DMS153 (cell line): ENCODE measurements around the gene FIBP.

Source experiments
- DNase-seq: peaks from one replicate; lab custom pipeline; 2025; lab: John Stamatoyannopoulos, UW

FIBP gene

DNA sequence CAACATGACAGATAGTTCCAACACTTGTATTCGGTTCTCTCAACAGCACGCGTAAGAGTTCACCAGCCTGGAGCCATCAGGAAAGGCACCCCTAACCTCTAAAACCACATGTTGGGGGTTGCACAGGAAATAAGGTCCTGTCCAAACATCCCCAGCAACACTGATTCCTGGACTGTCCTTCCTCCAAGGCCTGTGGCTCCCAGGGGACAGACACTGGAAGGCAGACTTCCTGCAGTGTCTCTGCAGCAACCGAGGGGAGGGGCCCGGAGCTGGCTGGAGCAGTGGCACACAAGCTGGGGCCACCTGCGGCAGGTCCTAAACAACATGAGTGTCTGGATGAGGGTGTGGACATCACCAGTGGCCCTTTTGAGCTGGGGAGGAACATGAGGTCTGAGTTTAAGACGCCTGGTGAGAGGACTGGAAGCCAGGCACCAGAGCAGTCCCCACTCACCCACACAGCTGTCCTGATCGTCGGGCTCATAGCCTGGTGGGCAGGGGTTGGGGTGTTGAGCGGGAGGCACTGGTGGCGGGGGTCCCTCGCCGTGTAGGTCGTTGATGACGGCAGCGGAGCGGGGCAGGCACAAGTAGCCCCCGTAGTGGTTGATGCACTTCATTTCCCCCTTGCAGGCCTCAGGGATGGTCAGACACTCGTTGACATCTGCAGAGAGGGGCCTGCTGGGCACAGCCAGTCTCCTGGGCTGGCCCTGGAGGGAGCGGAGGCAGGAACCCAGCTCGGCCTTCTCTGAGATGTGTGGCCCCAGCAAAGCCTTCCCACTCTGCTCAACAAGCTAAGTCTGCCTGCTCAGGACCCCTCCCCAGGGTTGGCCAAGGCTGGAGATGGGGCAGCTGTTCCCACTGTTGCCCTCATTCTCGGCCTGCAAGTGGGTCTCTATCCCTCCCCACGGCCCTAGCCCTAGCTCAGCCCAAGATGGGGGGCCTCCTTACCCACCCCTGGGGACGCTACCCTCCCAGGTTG is 17.3 kb downstream of the FIBP start:
- peak; percentile 78 for DNase-seq

DNA sequence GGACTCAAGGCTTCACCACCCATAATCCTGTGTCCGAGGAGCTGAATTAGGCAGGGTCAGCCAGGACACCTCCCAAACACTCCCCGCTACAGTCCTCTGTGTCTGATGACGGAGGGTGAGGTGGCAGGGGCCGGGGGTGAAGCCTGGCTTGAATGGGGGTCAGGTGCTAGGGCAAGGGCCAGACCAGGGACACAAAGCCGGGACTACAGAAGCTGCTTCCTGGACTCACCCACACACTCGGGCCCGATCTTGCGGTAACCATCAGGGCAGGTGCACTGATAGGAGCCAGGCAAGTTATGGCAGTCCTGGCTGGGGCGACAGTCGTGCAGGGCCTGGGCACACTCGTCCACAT is 18.0 kb downstream of the FIBP start:
- DNase-seq, result no peak

DNA sequence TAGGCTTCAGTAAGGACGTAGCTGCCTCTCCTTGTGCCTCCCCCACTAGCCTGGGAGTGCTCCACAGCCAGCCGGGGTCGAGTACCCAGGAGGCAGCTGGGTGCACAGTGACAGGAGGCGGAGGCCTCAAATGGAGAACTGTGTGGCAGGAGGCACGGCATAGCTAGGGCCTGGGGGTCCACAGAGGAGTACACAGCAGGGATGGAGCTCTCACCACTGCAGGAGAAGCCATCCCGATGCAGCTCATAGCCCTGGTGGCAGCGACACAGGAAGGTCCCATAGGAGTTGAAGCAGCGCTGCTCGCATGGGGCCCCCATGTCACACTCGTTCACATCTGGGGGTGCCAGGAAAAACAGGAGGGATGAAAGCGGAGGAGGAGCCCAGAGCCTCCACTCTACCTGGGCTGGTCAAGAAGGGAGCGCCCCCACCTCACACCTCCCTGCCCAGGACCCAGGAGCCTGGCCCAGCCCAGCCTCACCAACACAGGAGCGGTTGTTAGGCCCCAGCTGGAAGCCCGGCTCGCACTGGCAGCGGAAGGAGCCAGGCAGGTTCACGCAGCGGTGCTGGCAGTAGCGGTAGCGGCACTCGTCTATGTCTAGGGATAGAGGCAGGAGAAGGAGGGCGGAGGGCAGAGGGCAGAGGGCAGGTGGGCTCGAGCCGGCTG is 18.5 kb downstream of the FIBP start:
- no peak for DNase-seq

DNA sequence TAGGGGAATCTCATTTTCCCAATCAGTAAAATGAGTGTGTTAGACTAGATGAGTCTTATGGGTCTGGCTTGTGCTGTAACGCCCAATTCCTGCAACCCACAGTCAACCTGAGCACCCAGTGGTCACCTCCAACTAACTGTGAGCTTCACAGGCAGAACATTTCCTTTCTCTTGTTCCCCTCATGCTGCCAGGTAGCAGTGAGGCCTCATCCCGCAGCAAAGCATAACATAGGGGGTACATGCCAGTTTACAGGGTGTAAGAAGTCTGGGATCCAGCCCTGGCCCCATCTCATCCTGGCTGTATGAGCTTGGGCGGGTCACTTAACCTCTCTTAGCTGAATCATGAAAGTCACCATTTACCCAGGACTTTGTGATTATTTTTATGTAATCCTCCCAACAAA is 19.4 kb downstream of the FIBP start:
- no peak for DNase-seq

DNA sequence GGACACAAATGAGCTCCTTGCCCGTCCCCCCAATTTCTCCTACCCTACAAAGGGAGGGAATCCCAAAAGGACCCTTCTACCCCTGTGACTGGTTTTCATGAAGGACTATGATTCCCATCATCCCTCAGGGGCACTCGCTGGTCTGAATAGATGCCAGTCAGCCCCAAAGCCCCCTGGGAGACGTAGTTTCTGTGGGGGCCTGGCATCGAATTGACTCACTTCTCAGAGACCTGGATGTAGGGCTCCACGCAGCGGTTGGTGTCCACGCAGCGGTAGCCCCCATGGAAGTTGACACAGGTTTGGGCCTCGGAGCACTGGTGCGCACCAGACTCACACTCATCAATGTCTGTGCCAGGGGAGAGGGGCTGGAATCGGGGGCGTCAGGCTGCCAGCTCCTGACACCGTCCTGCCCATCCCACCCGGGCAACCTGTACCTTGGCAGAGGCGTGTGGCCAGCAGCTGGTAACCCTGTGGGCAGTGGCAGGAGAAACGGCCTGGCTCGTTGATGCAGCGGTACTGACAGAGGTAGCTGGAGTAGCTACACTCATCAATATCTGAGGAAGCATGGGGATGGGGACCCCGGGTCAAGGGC is 20.1 kb downstream of the FIBP start:
- DNase-seq, result no peak

DNA sequence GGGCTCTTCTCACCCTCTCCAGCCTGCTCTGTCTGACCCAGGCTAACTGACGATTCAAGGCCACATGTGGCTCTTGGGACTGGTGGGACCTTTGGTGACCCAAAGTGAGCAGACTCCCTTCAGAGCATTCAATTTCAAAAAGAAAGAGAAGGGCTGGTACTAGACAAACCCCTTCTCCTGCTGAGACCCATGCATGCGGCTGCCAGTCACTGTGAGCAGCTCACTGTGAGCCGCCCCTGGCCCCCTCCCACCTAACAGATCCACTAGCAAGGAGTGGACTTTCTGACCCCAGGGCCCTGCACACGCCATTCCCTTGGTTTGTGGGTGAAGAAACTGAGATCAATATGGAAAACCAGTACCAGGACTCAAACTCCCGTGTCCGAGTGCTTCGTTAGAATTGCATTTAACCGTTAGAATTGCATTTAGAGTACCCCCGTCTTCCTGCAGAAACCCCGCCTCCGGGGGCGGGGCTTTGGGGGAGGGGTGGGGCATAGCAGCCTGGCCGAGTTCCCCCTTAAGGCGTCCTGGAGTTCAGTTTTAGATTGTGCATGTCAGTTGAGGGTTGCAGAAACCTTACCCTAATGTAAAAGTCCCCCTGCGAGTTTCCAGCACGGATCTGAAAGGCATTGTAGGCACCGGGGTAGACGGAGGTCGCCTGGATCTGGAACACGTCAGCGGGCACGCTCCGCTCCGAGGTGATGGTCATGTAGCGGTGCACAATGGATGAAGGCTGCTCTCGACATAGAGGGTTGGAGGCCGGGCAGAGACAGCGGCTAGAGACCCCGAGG is 20.8 kb downstream of the FIBP start:
- no peak for DNase-seq

DNA sequence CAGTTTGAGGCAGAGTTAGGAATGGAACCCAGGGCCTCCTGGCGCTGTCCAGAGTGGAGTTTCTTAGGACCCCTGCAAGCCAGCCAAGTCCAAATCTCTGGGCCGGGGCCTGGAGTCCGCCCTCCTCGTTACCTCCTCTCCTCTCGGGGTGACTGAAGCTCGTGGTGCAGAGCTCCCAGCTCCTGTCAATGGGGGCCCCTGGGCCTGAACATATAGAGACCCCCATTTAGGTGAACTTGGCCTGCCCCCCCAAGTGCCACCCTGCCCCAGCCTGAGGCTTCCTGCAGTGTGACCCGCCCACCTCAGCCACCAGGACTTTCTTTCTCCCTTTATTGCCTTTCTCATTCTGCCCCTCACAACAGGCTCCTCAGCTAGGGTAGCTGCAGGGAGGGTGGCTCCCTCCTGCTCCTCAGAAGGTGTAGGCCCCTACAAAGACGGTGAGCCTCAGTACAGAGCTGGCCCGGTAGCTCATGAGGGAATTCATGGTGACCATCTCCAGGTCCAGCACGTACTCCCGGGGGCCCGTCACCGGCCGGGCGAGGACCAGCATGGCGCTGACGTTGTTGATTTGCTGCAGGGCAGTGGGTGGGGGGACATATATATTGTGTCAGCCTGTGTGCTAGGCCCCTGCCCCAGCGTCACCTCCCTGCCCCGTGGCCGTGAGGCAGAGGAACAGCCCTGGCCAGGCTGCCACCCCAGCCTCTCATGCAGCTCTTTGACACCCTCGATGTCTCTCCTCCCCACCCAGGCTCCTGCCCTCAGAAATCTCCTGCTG is 21.6 kb downstream of the FIBP start:
- no peak for DNase-seq

DNA sequence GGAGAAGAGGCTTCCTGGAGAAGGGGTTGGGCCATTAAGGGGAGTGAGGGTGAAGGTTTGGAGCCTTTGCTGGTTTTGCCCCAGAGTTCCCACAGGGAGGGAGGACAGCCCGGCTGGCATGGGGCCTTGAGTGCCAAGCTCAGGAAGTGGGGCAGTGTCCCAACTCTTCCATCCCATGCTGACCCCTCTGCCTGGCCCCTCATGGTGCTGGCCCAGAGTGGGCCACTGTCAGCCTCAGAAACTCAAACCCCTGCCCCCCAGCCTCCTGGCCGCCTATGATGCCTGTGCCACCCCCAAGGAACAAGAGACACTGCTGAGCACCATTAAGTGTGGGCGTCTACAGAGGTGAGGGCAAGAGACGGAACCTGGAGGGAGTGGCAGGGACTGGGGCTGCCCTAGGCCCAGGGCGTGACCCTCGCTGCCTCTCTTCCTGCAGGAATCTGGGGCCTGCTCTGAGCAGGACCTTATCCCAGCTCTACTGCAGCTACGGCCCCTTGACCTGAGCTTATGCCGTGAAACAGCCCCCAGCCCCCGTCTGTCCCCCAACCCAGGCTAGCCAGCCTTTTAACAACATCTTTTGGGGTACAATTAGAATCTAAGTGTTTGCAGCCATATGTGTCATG is 22.6 kb downstream of the FIBP start:
- no peak for DNase-seq

DNA sequence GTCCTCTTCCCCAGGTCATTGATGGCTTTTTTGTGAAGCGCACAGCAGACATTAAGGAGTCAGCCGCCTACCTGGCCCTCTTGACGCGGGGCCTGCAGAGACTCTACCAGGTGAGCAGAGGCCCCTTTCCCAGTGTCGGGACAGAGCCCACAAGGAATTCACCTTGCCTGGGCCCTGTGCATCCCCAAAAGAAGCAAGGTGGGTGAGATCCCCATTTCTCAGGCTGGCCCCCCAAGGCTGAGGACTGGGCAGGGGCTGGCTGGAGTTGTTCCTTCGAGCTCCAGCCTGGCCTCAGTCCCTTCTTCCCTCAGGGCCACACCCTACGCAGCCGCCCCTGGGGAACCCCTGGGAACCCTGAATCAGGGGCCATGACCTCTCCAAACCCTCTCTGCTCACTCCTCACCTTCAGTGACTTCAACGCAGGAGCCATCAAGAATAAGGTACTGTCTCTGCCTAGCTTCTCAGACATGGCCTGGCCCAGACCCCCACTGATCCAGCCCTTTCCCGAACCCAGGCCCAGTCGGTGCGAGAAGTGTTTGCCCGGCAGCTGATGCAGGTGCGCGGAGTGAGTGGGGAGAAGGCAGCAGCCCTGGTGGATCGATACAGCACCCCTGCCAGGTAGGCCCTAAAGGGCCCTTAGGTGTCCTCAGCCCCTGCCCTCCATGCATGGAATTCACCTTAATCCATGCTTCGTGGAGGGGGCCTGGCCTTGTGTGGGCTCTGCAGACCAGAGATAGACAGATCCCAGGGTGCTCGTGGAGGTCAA is 23.4 kb downstream of the FIBP start:
- DNase-seq, result no peak

DNA sequence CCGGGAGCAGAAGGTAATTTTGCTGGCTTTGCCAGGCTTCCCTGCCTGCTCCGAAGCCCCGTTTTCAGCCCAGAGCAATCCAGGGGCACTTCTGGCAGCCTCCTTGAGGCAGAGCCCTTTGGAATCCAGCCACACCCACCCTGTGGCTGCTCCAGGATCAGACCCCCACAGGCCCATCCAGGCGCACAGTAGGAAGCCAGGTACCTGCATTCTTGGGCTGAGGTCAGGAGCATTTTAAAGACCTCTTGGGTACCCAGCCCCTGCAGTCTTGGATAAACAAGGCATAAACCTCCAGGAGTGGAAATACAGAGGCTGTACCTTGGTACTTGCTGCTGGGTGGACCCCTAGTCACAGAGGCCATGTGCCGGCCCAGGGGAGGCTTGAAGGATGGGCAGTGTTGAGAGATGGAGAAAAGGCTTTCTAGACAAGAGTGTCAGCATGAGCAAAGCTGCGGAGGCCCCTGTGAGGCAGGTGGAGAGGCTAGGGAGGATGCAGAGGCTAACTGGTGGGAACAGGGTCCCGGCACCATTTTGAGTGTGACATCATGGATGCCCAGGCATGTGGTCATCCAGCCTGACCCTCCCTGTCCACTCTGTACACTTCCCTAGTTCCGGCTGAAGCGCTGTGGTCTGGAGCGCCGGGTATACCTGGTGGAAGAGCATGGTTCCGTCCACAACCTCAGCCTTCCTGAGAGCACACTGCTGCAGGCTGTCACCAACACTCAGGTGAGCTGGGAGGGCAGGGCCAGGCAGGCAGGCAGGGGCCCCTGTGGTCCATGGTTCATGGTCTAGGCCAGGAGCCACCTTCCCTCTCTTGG is 24.2 kb downstream of the FIBP start:
- no peak for DNase-seq

DNA sequence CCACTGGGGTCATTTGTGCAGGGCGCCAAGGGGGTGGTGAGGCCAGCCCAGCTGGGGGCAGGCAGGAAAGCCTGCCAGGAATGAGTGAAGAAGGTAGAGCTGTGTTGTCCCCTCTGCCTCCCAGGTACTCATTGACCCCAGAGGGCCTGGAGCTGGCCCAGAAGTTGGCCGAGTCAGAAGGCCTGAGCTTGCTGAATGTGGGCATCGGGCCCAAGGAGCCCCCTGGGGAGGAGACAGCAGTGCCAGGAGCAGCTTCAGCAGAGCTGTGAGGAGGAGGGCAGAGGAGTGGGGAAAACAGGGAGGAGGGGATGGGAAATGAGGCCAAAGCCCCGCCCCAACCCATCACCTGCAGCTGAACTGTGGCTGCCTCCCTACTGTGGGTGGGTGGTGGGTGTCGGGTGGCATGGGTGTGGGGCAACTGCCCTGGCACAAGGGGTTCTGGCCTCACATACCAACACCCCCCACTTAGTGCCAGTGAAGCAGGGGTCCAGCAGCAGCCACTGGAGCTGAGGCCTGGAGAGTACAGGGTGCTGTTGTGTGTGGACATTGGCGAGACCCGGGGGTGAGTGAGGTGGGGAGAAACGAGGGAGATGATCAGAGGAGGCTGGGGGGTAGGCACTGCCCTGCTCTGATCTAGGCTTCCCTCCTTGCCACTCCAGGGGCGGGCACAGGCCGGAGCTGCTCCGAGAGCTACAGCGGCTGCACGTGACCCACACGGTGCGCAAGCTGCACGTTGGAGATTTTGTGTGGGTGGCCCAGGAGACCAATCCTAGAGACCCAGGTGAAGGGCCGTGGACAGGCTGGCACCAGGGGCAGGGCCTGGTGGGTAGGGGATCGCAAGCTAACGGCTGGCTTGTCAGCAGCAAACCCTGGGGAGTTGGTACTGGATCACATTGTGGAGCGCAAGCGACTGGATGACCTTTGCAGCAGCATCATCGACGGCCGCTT is 25.1 kb downstream of the FIBP start:
- DNase-seq, result no peak

DNA sequence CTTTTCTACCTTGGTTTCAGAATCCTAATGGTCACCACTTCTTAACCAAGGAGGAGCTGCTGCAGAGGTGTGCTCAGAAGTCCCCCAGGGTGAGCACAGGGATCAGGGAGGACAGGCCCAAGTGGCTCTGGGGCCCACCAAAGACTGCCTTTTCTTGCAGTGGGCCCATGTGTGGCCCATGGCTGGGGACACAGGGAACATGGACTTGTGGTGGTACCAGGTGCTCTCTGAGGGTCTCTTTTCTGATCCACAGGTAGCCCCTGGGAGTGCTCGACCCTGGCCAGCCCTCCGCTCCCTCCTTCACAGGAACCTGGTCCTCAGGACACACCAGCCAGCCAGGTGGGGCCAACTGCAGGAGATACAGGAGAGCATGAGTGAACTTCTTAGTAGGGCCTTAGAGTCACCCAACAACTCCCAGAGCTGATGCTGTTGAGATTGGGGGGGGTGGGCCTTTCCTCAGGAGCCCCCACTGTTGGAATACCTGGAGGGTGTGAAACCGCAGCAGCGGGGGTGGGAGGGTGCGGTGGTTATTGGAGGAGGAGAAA is 26.0 kb downstream of the FIBP start:
- no peak for DNase-seq

DNA sequence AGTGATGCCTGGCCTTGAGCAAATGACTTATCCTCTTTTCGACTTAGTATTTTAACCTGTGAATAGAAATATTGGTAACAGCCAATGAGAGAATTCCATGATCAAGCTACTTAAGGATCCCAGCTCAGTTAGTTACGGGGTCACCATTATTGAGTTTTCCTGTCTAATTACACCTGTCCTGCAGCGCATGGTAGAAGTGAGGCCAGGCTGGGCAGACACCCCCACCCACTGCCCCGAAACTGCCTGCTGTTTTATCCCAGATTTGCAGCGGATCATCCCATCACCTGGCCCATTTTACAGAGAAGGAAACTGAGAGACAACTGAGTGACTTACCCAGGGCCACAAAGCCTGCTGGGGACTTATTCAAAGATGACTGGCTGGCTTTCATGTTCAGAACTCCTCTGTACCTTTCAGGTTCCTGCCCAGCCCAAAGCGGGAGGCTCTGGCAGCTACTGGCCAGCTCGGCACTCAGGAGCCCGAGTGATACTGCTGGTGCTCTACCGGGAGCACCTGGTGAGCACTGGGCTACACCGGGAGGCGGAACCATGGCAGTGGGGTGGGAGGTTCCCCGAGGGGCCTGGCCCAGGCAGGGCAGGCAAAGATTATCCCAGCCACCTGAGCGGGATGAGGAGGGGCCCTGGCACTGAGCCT is 26.6 kb downstream of the FIBP start:
- DNase-seq, result no peak

DNA sequence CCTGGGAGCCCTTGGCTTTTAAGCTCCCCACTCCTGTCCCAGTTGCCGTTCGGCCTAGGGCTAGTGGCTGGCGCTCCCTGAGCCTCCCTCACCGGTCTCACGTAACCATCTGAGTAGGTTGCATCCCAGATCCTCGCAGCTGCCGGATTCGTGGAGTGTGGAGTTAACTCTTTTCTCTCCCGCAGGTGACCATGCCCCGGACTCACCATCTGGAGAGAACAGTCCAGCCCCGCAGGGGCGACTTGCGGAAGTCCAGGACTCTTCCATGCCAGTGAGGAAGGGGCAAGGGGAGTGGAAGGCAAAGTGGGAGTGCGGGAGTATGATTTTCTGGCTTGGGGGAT is 27.1 kb downstream of the FIBP start:
- no peak for DNase-seq

DNA sequence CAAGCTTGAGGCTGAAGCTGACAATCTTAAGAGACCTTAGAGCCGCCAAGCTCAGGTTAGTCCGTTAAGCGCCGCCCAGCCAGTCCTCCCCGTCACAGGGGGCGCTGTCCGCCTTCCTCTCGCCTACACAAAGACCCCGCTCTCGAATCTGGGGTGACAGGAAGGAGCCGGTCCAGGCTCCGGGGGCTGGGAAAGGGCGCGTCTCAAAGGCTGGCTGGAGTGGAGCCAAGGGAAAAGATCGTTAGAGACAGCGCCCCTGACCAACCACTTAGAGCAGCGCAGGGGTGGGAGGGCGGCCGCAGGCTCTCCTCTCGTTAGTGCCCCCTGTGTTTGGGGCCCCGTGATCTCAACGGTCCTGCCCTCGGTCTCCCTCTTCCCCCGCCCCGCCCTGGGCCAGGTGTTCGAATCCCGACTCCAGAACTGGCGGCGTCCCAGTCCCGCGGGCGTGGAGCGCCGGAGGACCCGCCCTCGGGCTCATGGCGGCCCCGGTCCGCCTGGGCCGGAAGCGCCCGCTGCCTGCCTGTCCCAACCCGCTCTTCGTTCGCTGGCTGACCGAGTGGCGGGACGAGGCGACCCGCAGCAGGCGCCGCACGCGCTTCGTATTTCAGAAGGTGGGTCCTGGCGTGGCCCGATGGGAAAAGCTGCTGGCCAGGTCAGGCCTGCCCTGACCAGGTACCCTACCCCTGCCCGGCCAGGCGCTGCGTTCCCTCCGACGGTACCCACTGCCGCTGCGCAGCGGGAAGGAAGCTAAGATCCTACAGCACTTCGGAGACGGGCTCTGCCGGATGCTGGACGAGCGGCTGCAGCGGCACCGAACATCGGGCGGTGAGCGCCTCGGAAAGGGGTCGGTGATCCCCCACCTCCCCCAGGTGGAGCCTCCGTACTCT is 27.8 kb downstream of the FIBP start, which contains the start of gene MUS81:
Gene MUS81, plus strand, starts transcription at position 156 of the 887 bp plus-strand sequence. Its CDS starts 321 bp downstream, at position 477.
- peak; percentile 93 for DNase-seq

DNA sequence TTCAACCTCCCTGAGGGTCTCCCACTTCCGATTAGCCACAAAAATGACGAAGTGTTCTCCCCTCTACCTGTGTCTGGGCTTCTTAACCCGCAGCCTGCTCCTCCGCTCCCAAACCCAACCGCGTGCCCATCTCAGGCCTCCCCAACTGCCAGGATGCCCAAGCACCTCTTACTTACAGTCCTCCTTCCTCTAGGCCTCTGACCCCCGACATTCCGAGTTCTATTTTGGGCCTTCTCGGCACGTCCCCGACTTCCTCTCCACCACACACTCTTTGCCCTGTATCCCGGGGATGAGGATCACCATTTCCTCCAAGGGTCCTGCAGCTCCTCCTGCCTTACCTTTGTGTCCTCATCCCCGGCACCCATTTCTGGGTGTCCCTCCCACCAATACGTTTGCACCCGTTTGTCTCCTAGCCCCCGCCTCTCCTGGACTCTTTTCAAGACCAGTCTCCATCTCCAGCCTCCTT is 28.4 kb downstream of the FIBP start:
- DNase-seq, result no peak
